HG03457 (cell line): ENCODE measurements around the gene CBX5.
A peak's percentile ranks its signal among the peaks of the same experiment; 100 is the strongest.
"Not testable (repeated sequence)": the region's sequence is repeated elsewhere in the genome, so short reads cannot be mapped to it uniquely, and the experiment has no call there.

Experiments used
- ATAC-seq: cut with Tn5 transposase; IDR thresholded peaks from one replicate; pipeline ENCODE4 v1.9.1; 2021; ENCODE audit warnings: moderate number of reproducible peaks; ENCODE audit not compliant: unreplicated experiment

The CBX5 gene

GRCh38 chr12:54270345-54270744 lies 9.6 kb downstream of the CBX5 start:
- ATAC-seq: no peak

- no peak for ATAC-seq
Observed at GRCh38 chr12:54266852-54267251, 13.1 kb downstream of the CBX5 start.

DNA sequence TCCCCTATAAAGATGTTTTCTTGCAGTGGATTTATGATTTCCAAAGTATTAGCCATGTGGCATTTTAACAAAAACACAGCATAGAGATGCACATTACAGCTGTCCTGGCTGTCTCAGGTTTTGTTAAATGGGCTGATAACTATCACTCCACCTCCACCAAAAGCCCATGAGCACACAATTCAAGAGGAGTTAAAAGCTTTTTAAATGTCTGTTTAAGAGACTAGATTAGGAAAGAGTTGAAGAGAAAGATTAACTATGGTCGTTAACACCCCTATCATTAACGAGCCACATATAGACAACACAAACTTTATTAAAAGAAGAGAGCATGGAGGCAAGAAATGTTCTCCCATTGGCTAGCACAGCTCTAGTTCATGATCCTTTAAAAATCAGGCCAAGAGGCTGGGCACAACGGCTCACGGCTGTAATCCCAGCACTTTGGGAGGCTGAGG lies 14.5 kb downstream of the CBX5 start:
- ATAC-seq: no peak

DNA sequence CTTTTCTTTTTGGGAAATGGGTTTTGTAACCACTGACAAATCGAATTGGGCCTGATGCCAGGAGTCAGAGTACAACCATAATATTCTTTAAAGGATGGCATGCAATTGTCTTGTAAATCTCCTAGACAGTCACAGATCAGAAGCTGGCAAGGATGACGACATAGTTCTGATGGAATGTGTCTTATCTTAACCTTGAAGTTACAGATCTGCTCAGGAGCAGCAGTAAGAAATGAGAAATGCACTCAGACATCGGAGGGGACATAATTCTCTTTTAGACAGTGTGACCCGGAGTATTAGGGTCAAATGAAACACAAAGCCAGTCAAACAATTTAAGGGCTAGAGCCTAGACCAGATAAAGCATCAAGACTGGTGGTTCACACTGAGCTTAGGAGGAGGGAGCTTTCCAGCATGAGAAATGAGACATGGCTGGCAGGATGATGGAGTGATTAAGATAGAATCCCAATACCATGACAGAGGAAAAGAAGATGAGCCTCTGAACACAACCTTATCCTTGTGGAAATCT lies 17.5 kb downstream of the CBX5 start:
- ATAC-seq: no peak

DNA sequence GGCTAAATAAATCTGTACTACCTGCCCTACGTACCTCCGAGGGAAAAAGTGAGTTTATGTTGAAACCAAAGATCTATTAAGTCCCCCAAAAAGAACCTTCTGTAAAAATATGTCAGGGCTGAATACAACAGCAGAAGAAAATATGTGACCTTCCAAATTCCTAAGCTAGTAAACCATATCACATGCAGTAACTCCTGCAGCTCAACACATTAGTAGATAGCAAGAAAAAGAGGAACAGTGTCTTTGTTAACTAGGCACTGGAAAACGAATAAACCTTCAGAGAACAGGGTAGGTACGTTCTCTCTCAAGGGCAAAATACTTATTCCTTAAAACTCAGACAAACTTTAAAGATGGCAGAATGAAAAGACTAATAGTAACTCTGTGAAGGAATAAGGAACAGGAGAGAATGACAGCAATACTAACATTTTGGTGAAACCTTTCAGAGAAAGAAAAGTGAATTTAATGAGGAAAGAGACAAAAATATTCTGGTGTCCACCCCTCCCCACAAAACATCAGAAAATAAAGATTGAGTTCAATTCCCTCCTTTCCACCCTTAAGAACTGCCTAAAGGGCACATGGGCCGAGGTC lies 18.0 kb downstream of the CBX5 start:
- no peak for ATAC-seq

GRCh38 chr12:54259194-54260011 lies 20.5 kb downstream of the CBX5 start:
- ATAC-seq: peak; percentile 74

DNA sequence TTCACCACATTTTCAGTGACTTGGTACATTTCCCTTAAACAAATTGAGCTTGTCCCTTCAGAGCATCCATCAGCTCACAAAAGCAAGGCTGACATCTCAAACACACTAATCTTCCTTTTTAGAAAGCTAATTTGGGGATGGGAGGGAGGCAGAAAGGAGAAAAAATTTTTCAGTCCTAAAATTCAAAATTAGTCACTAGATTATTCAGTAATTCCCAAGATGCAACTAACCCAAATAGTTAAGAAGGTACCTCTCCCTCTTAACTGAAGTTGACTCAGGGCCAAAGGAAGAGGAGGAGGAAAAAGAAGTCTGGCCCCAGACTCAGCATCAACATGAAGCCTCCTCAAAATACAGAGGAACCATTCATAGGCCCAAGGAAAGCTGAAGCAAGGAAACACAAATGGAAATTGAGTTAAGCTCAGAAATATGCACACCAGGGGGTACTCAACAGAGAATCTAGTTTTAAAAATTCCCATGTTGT lies 21.7 kb downstream of the CBX5 start:
- no peak for ATAC-seq

DNA sequence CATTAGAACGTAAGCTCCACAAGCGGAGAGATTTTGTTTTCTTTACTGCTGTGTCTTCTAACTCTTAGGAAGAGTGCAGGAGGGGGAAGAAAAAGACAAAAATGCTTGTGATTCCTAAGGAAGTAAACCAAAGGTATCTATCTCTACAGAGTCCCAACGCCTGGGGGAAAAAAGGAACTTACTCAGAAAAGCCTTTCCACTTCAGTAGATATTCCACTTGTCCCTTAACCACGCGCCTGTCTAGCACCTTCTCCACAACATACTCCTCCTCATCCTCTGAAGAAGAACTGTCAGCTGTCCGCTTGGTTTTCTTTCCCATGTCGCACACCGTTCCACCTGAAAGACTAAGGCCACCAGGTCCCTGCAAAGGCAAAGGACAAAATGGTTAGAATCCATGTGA lies 22.6 kb downstream of the CBX5 start:
- no peak for ATAC-seq

- ATAC-seq: no peak
Observed at GRCh38 chr12:54253240-54253639, 26.7 kb downstream of the CBX5 start.

DNA sequence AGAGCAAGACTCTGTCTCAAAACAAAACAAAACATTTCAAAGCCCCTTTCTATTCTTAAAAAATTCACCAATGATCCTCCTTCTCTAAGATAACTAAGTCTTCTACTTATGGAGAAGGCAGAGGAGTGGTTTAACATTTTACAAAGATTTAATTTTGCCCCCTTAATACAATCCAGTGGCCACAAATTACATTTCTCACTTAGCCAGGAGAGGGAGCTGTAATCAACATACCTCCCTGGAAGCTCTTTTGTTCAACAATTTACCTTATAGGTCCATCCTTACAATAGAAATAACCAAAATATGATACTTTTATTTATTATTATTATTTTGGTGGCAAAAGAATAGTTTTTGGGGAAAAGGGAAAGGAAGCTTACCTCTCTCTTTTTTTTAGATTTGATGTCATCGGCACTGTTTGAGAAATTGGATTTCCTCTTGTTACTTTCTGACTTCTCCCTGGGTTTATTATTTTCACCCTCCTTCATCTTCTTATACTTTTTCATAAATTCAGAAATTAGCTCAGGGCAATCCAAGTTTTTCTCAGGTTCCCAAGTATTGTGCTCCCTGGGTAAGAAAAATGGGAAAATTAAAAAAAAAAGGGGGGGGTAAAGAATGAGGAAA lies 28.1 kb downstream of the CBX5 start:
- no peak for ATAC-seq

DNA sequence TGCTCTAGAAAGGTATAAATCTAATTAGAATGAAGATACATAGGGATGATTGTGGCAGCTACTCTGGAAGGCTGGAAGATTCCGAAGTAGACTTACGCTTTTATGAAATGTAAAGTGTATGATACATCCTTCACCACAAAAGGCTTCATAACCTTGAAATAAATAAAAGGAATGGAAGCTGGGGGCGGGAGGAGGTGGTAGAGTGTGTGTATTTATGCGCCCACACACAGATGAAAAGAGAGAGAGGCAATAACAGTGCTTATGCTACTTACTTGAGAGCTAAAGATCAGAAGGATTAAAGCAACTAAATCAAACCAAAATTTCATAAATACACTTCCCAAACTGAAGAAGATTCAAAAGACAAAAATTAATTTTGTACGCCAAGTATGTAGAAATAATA lies 30.4 kb downstream of the CBX5 start:
- ATAC-seq: no peak

GRCh38 chr12:54246011-54246641 lies 33.8 kb downstream of the CBX5 start:
- ATAC-seq: no peak

- peak; percentile 60 for ATAC-seq
Observed at GRCh38 chr12:54240971-54241588, 38.8 kb downstream of the CBX5 start.

GRCh38 chr12:54240129-54240528 lies 39.8 kb downstream of the CBX5 start:
- no peak for ATAC-seq

DNA sequence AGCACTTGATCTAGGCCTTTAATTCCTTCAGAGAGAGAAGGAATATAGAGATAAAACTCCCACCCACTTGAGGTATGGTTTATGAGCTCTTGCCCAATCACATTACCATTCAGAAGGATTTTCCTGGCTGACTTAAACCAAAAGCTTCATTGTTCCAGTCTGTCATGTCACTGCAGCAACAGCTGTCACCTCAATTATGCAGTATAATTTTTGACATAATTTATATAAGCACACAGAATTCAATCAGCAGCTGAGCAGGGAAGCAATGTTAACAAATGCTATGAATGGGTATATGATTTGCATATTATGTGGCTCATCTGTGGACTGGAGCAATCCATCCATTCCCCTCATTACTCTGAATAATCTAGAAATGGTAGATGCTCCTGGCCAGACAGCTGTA lies 40.3 kb downstream of the CBX5 start:
- no peak for ATAC-seq

- no peak for ATAC-seq
Observed at GRCh38 chr12:54238531-54238930, 41.4 kb downstream of the CBX5 start.

DNA sequence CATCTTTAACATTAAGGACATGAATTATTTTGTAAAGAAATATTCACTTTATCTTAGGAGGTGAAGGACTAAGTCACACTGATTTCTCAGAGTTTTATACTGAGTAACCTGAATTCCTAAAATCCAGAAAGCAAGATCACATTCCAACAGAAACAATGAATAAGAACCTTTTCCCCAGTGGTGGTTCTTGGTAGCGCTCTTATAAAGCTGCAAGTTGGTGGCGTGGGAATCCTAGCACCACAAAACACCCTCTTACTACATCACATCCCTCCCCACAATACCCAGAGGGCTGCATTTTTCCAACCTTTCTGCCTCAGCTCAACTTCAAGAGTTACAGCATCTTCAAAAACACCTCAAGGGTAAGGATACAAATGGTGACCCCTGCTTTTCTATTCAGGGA lies 47.1 kb downstream of the CBX5 start:
- ATAC-seq: no peak

DNA sequence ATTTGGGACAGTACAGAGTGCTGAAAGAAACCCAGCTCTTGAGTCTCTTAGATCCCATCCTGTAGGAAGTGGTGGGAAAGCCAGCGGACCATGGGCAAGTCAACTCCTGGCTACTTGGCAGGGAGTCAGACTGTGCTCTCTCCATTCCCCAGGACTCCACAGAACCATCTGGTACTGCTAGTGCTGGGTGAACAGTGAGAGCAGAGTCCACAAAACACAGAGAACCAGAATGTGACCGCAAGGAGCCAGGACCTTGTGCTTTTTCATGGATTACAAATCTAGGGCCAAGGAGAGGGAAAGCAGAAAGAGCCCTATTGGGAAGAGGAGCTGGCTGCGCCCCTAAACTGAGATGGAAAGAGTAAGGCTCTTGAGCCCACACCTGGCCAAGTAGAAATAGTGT lies 48.7 kb downstream of the CBX5 start:
- ATAC-seq: not testable (repeated sequence)

DNA sequence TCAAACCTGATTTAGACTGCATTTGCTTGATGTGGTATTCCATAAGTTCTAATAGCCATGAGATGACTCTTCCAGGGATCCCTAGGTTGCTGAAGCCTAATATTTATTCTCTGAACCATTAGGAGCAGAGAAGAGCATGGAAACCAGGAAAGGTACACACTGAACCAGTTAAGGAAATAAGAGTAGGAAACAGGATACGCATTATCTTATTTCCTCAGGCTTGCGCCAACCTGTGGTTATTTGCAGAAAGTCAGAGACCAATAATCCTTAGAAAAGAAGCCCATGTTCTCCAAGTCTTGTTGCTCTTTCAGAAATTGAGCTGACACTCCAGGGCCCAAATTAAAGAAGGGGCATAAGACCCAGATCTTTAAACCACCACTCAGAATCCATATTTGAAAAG lies 49.4 kb downstream of the CBX5 start:
- no peak for ATAC-seq

DNA sequence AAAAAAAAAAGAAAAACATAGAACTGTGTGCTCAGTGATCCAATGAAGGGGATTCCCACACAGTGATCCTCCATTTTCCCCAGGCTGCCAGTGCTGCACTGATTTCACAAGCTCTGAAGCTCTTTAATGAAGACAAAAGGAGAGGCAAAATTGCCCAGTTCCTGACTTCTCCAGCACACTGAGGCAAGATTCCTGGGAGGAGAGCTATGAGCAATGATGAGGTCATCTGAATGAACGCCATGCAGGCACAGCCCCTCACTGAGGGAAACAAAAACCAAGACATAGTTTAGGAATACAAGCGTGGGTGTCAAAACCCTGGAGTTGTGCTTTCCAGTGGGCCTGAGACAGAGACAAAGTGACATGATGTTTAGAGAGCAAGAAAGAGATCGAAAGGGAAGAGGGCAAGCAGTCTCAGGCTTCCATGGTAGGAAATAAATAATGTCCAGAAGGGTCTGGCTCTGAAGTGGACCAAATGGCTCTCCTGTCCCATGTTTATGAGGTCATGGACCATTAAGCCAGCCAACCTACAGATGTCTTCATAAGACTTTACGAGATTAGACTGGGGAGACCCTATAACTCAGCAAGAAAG lies 50.2 kb downstream of the CBX5 start:
- ATAC-seq: no peak

GRCh38 chr12:54228471-54228870 lies 51.5 kb downstream of the CBX5 start:
- ATAC-seq: no peak
